Measurements from ENCODE around the gene TENT4A.

Gene TENT4A

GRCh38 chr5:6698696-6699095 lies 14.5 kb upstream of the TENT4A start:
- Histone ChIP-seq H2BK5ac (ENCODE audit: low read depth, low read length, poor library complexity) (no peak overlapping the region), H2BK12ac (ENCODE audit: low read length) (no peak overlapping the region), H4K8ac (ENCODE audit: low read depth, low read length) (no peak overlapping the region), H2AFZ (ENCODE audit: insufficient read depth, low read length, poor library complexity) (no peak overlapping the region), H3K9ac (ENCODE audit: low read length) (no peak overlapping the region), H3K14ac (ENCODE audit: low read length) (no peak overlapping the region), H3K18ac (ENCODE audit: low read length) (no peak overlapping the region), H3K4me3 (ENCODE audit: low read depth, low read length) (no peak overlapping the region), H4K12ac (ENCODE audit: low read depth, low read length) (no peak overlapping the region), H3K27ac (ENCODE audit: low read depth, low read length) (no peak overlapping the region), H3K9me3 (ENCODE audit: insufficient read depth, low read depth, low read length) (no peaks in the 10 kb centered on the region), H3K23ac (ENCODE audit: low read length) (no peak overlapping the region), H2BK120ac (ENCODE audit: insufficient read depth, low read length, poor library complexity) (no peak overlapping the region), H4K91ac (ENCODE audit: low read depth, low read length) (no peak overlapping the region), H3K79me2 (ENCODE audit: control insufficient read depth, insufficient read depth, low read length, poor library complexity) (no peaks in the 10 kb centered on the region), H3K4me2 (ENCODE audit: low read length) (no peak overlapping the region), H2AK5ac (ENCODE audit: low read length) (no peak overlapping the region), H3K4me1 (ENCODE audit: control insufficient read depth in 1 of 2, insufficient read depth in 2 of 2, low read length in 2 of 2) (peaks cover under 1 to 3% of the 10 kb centered on the region in 2 experiments), H3K79me1 (ENCODE audit: low read length) (peaks cover 1% of the 10 kb centered on the region), H3K4ac (ENCODE audit: low read depth, low read length) (no peak overlapping the region), H3K27me3 (ENCODE audit: insufficient read depth, low read length) (no peaks in the 10 kb centered on the region), H3K36me3 (ENCODE audit: control insufficient read depth in 1 of 2, insufficient read depth in 2 of 2, low read length in 2 of 2) (no peaks in the 10 kb centered on the region)
- no peak for DNase-seq
- no CpG with 5 or more reads among the region's 1 CpG for WGBS (ENCODE audit: extremely low coverage, insufficient coverage, insufficient read length)

GRCh38 chr5:6699357-6699756 lies 13.9 kb upstream of the TENT4A start:
- no peaks in the 10 kb centered on the region for H3K27me3 ChIP-seq (ENCODE audit: insufficient read depth, low read length)
- H3K4me3 ChIP-seq (ENCODE audit: low read depth, low read length), result no peak overlapping the region
- no peaks in the 10 kb centered on the region for H3K36me3 ChIP-seq (ENCODE audit: control insufficient read depth in 1 of 2, insufficient read depth in 2 of 2, low read length in 2 of 2)
- peaks cover 1% of the 10 kb centered on the region for H3K79me1 ChIP-seq (ENCODE audit: low read length)
- no peak overlapping the region for H3K18ac ChIP-seq (ENCODE audit: low read length)
- no peak overlapping the region for H4K91ac ChIP-seq (ENCODE audit: low read depth, low read length)
- no peak overlapping the region for H3K14ac ChIP-seq (ENCODE audit: low read length)
- no peak overlapping the region for H2AFZ ChIP-seq (ENCODE audit: insufficient read depth, low read length, poor library complexity)
- no peak overlapping the region for H2BK5ac ChIP-seq (ENCODE audit: low read depth, low read length, poor library complexity)
- H4K12ac ChIP-seq (ENCODE audit: low read depth, low read length), result no peak overlapping the region
- no CpG with 5 or more reads among the region's 1 CpG for WGBS (ENCODE audit: extremely low coverage, insufficient coverage, insufficient read length)
- H2AK5ac ChIP-seq (ENCODE audit: low read length), result no peak overlapping the region
- H3K79me2 ChIP-seq (ENCODE audit: control insufficient read depth, insufficient read depth, low read length, poor library complexity), result no peaks in the 10 kb centered on the region
- H3K4me2 ChIP-seq (ENCODE audit: low read length), result no peak overlapping the region
- H3K4ac ChIP-seq (ENCODE audit: low read depth, low read length), result no peak overlapping the region
- DNase-seq, result no peak
- H3K23ac ChIP-seq (ENCODE audit: low read length), result no peak overlapping the region
- H3K4me1 ChIP-seq (ENCODE audit: control insufficient read depth in 1 of 2, insufficient read depth in 2 of 2, low read length in 2 of 2), result peaks cover 3 to 6% of the 10 kb centered on the region in 2 experiments
- no peak overlapping the region for H3K9ac ChIP-seq (ENCODE audit: low read length)
- H2BK120ac ChIP-seq (ENCODE audit: insufficient read depth, low read length, poor library complexity), result no peak overlapping the region
- no peak overlapping the region for H4K8ac ChIP-seq (ENCODE audit: low read depth, low read length)
- H3K27ac ChIP-seq (ENCODE audit: low read depth, low read length), result no peak overlapping the region
- no peak overlapping the region for H2BK12ac ChIP-seq (ENCODE audit: low read length)
- no peaks in the 10 kb centered on the region for H3K9me3 ChIP-seq (ENCODE audit: insufficient read depth, low read depth, low read length)

GRCh38 chr5:6700074-6700684 lies 13.1 kb upstream of the TENT4A start:
- H4K91ac ChIP-seq (ENCODE audit: low read depth, low read length), result no peak overlapping the region
- H3K4me2 ChIP-seq (ENCODE audit: low read length), result no peak overlapping the region
- H4K8ac ChIP-seq (ENCODE audit: low read depth, low read length), result no peak overlapping the region
- no peak overlapping the region for H3K14ac ChIP-seq (ENCODE audit: low read length)
- no peak overlapping the region for H3K18ac ChIP-seq (ENCODE audit: low read length)
- H3K9me3 ChIP-seq (ENCODE audit: insufficient read depth, low read depth, low read length), result no peaks in the 10 kb centered on the region
- no CpG with 5 or more reads among the region's 11 CpGs for WGBS (ENCODE audit: extremely low coverage, insufficient coverage, insufficient read length)
- H2AK5ac ChIP-seq (ENCODE audit: low read length), result no peak overlapping the region
- H4K12ac ChIP-seq (ENCODE audit: low read depth, low read length), result no peak overlapping the region
- H2BK12ac ChIP-seq (ENCODE audit: low read length), result no peak overlapping the region
- DNase-seq, result no peak
- H2BK5ac ChIP-seq (ENCODE audit: low read depth, low read length, poor library complexity), result no peak overlapping the region
- H3K4ac ChIP-seq (ENCODE audit: low read depth, low read length), result no peak overlapping the region
- peaks cover 7% of the 10 kb centered on the region for H3K79me1 ChIP-seq (ENCODE audit: low read length)
- H3K4me3 ChIP-seq (ENCODE audit: low read depth, low read length), result no peak overlapping the region
- no peak overlapping the region for H3K9ac ChIP-seq (ENCODE audit: low read length)
- no peaks in the 10 kb centered on the region for H3K79me2 ChIP-seq (ENCODE audit: control insufficient read depth, insufficient read depth, low read length, poor library complexity)
- peaks cover 9 to 13% of the 10 kb centered on the region in 2 experiments for H3K4me1 ChIP-seq (ENCODE audit: control insufficient read depth in 1 of 2, insufficient read depth in 2 of 2, low read length in 2 of 2)
- H3K23ac ChIP-seq (ENCODE audit: low read length), result no peak overlapping the region
- no peak overlapping the region for H2BK120ac ChIP-seq (ENCODE audit: insufficient read depth, low read length, poor library complexity)
- no peak overlapping the region for H3K27ac ChIP-seq (ENCODE audit: low read depth, low read length)
- no peaks in the 10 kb centered on the region for H3K27me3 ChIP-seq (ENCODE audit: insufficient read depth, low read length)
- H3K36me3 ChIP-seq (ENCODE audit: control insufficient read depth in 1 of 2, insufficient read depth in 2 of 2, low read length in 2 of 2), result no peaks in the 10 kb centered on the region
- H2AFZ ChIP-seq (ENCODE audit: insufficient read depth, low read length, poor library complexity), result no peak overlapping the region

- Histone ChIP-seq H2AFZ (ENCODE audit: insufficient read depth, low read length, poor library complexity) (no peak overlapping the region), H3K9ac (ENCODE audit: low read length) (no peak overlapping the region), H3K79me1 (ENCODE audit: low read length) (peaks cover 7% of the 10 kb centered on the region), H3K23ac (ENCODE audit: low read length) (no peak overlapping the region), H2BK5ac (ENCODE audit: low read depth, low read length, poor library complexity) (no peak overlapping the region), H4K8ac (ENCODE audit: low read depth, low read length) (no peak overlapping the region), H3K79me2 (ENCODE audit: control insufficient read depth, insufficient read depth, low read length, poor library complexity) (no peaks in the 10 kb centered on the region), H3K14ac (ENCODE audit: low read length) (no peak overlapping the region), H2BK12ac (ENCODE audit: low read length) (no peak overlapping the region), H4K91ac (ENCODE audit: low read depth, low read length) (no peak overlapping the region), H2AK5ac (ENCODE audit: low read length) (no peak overlapping the region), H3K4me1 (ENCODE audit: control insufficient read depth in 1 of 2, insufficient read depth in 2 of 2, low read length in 2 of 2) (peaks cover 12 to 18% of the 10 kb centered on the region in 2 experiments), H4K12ac (ENCODE audit: low read depth, low read length) (no peak overlapping the region), H3K9me3 (ENCODE audit: insufficient read depth, low read depth, low read length) (no peaks in the 10 kb centered on the region), H3K36me3 (ENCODE audit: control insufficient read depth in 1 of 2, insufficient read depth in 2 of 2, low read length in 2 of 2) (no peaks in the 10 kb centered on the region), H3K27me3 (ENCODE audit: insufficient read depth, low read length) (no peaks in the 10 kb centered on the region), H2BK120ac (ENCODE audit: insufficient read depth, low read length, poor library complexity) (no peak overlapping the region), H3K4me3 (ENCODE audit: low read depth, low read length) (no peak overlapping the region), H3K4ac (ENCODE audit: low read depth, low read length) (no peak overlapping the region), H3K18ac (ENCODE audit: low read length) (no peak overlapping the region), H3K4me2 (ENCODE audit: low read length) (no peak overlapping the region), H3K27ac (ENCODE audit: low read depth, low read length) (no peak overlapping the region)
- DNase-seq, result no peak
- WGBS (ENCODE audit: extremely low coverage, insufficient coverage, insufficient read length), result no CpG with 5 or more reads among the region's 12 CpGs
Measured at GRCh38 chr5:6700685-6701355, 12.4 kb upstream of the TENT4A start.
